ENCODE results near the gene CACNA2D1. TPM values are rescaled to one million over a fixed set of nuclear protein-coding genes. Genes with fewer than 3 reads are reported as not detected.

Gene CACNA2D1
- total RNA-seq, 4 donors from 2014 or later: 29.8 to 47.6 (median 36.6) TPM

DNA sequence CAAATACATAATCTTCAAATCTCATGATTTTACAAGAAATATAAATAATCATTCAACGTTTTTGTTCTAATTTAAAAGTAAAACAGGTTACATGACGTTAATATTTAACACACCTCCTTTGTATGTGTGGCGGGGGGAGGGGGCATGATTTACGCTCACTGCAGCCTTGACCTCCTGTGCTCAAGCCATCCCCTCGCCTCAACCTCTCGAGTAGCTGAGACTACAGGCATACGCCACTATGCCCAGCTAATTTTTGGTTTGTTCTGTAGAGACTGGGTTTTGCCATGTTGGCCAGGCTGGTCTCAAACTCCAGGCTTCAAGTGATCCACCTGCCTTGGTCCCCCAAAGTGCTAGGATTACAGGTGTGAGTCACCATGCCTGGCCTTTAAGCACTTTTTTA is 7.2 kb upstream of the CACNA2D1 start:
- Histone ChIP-seq H3K27ac (no peak overlapping the region), H3K9me3 (no peaks in the 10 kb centered on the region), H3K27me3 (no peaks in the 10 kb centered on the region), H3K4me3 (no peak overlapping the region), H3K36me3 (no peaks in the 10 kb centered on the region), H3K4me1 (no peaks in the 10 kb centered on the region)
- TF ChIP-seq, protein P1, sequence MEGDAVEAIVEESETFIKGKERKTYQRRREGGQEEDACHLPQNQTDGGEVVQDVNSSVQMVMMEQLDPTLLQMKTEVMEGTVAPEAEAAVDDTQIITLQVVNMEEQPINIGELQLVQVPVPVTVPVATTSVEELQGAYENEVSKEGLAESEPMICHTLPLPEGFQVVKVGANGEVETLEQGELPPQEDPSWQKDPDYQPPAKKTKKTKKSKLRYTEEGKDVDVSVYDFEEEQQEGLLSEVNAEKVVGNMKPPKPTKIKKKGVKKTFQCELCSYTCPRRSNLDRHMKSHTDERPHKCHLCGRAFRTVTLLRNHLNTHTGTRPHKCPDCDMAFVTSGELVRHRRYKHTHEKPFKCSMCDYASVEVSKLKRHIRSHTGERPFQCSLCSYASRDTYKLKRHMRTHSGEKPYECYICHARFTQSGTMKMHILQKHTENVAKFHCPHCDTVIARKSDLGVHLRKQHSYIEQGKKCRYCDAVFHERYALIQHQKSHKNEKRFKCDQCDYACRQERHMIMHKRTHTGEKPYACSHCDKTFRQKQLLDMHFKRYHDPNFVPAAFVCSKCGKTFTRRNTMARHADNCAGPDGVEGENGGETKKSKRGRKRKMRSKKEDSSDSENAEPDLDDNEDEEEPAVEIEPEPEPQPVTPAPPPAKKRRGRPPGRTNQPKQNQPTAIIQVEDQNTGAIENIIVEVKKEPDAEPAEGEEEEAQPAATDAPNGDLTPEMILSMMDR (IDR thresholded peaks at IDR 0.05): no peak
- TF ChIP-seq POLR2A (IDR thresholded peaks at IDR 0.05): no peak
- TF ChIP-seq EP300 (IDR thresholded peaks at IDR 0.05): no peak
- no peak for ATAC-seq
- 72 to 83% methylated on average over 7 of the region's 7 CpGs for WGBS, 2 donors (ENCODE audit: low coverage in 1 of 2)

- H3K9me3 ChIP-seq: no peaks in the 10 kb centered on the region
- no peak for ATAC-seq
- WGBS, 2 donors (ENCODE audit: low coverage in 1 of 2): 82 to 85% methylated on average over 2 of the region's 2 CpGs
Observed at GRCh38 chr7:82449910-82450309, 6.3 kb upstream of the CACNA2D1 start.

GRCh38 chr7:82446897-82447296 is 3.3 kb upstream of the CACNA2D1 start:
- Histone ChIP-seq H3K4me1 (peaks cover 0 to 13% (median 4%) of the 10 kb centered on the region in 3 donors), H3K36me3 (no peaks in the 10 kb centered on the region), H3K9me3 (no peaks in the 10 kb centered on the region), H3K27me3 (no peaks in the 10 kb centered on the region), H3K4me3 (no peak overlapping the region), H3K27ac (no peak overlapping the region)
- no peak for ATAC-seq
- no peak for TF ChIP-seq EP300 (IDR thresholded peaks at IDR 0.05)
- TF ChIP-seq, protein P1 (IDR thresholded peaks at IDR 0.05): no peak
- TF ChIP-seq POLR2A (IDR thresholded peaks at IDR 0.05): no peak
- TF ChIP-seq POLR2AphosphoS5 (IDR thresholded peaks at IDR 0.05): no peak

More at GRCh38 chr7:82449910-82450309, 6.3 kb upstream of the CACNA2D1 start:
- H3K36me3 ChIP-seq: no peaks in the 10 kb centered on the region
- H3K27me3 ChIP-seq: no peaks in the 10 kb centered on the region
- no peak overlapping the region for H3K4me3 ChIP-seq
- TF ChIP-seq, protein P1 (IDR thresholded peaks at IDR 0.05): no peak
- TF ChIP-seq EP300 (IDR thresholded peaks at IDR 0.05) (no peak), POLR2A (IDR thresholded peaks at IDR 0.05) (no peak), POLR2AphosphoS5 (IDR thresholded peaks at IDR 0.05) (no peak)
- H3K4me1 ChIP-seq: no peaks in the 10 kb centered on the region
- no peak overlapping the region for H3K27ac ChIP-seq

DNA sequence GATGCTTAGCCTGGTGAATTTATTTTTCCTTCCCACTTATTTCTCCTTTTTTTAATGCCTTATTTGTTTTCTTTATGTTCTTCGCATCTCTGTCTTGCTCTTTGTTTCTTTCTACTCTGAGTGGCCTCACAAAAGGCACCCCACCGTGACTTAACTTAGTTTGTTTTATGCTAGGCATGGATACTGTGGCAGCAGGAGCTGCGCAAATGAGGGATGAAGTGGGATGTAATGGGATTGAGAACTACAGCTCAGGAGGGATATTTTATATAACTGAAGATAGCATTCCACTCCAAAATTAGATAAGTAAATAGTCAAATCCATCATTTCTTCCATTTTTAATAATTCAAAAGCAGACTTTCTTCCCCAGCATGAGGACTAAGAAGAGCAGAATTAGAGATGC is 1.7 kb upstream of the CACNA2D1 start:
- H3K4me1 ChIP-seq: peaks cover 0 to 29% (median 6%) of the 10 kb centered on the region in 3 donors
- H3K36me3 ChIP-seq: no peaks in the 10 kb centered on the region
- WGBS, 2 donors (ENCODE audit: low coverage in 1 of 2): 100% methylated on average over 1 to 3 of the region's 3 CpGs
- TF ChIP-seq POLR2A (IDR thresholded peaks at IDR 0.05) (no peak), EP300 (IDR thresholded peaks at IDR 0.05) (no peak), POLR2AphosphoS5 (IDR thresholded peaks at IDR 0.05) (no peak)
- TF ChIP-seq, protein P1 (IDR thresholded peaks at IDR 0.05): no peak
- no peak overlapping the region for H3K4me3 ChIP-seq
- H3K27ac ChIP-seq: no peak overlapping the region
- no peak for ATAC-seq
- no peaks in the 10 kb centered on the region for H3K9me3 ChIP-seq
- no peaks in the 10 kb centered on the region for H3K27me3 ChIP-seq

- Histone ChIP-seq H3K36me3 (no peaks in the 10 kb centered on the region), H3K4me1 (peaks cover 0 to 32% (median 6%) of the 10 kb centered on the region in 3 donors)
- ATAC-seq: no peak
Observed at GRCh38 chr7:82444220-82444909, 788 bp upstream of the CACNA2D1 start.

More at GRCh38 chr7:82444220-82444909, 788 bp upstream of the CACNA2D1 start:
- peak overlapping the region in 3 of 4 donors; percentile 95 to 98 (median 95) for H3K27ac ChIP-seq
- WGBS, 2 donors (ENCODE audit: low coverage in 1 of 2): 61 to 91% methylated on average over 4 to 10 of the region's 22 CpGs
- H3K4me3 ChIP-seq: peak overlapping the region; percentile 84 to 85
- no peak for TF ChIP-seq POLR2A (IDR thresholded peaks at IDR 0.05)
- TF ChIP-seq, protein P1 (IDR thresholded peaks at IDR 0.05): peak in 1 of 4 experiments; percentile 3
- H3K9me3 ChIP-seq: no peaks in the 10 kb centered on the region
- no peaks in the 10 kb centered on the region for H3K27me3 ChIP-seq
